COLO668 (cell line): ENCODE data around the gene SDC1.

Experiments
- DNase-seq: peaks from one replicate; lab custom pipeline; 2025; ENCODE audit not compliant: unreplicated experiment; lab: John Stamatoyannopoulos, UW

Gene SDC1

GRCh38 chr2:20215183-20216040, 9.5 kb downstream of the SDC1 start:
- DNase-seq = no peak

GRCh38 chr2:20214566-20215182, 10.3 kb downstream of the SDC1 start:
- DNase-seq = no peak

GRCh38 chr2:20213651-20214565, 11.0 kb downstream of the SDC1 start:
- peak; percentile 83 for DNase-seq

GRCh38 chr2:20212871-20213503, 11.9 kb downstream of the SDC1 start:
- peak; percentile 39 for DNase-seq

- DNase-seq = peak; percentile 62
Observed at GRCh38 chr2:20212459-20212870, 12.5 kb downstream of the SDC1 start.

- DNase-seq = no peak
Observed at GRCh38 chr2:20211860-20212458, 13.0 kb downstream of the SDC1 start.

- DNase-seq = no peak
Observed at GRCh38 chr2:20211420-20211819, 13.5 kb downstream of the SDC1 start.

GRCh38 chr2:20210462-20210861, 14.5 kb downstream of the SDC1 start:
- no peak for DNase-seq

- no peak for DNase-seq
Observed at GRCh38 chr2:20209373-20210109, 15.4 kb downstream of the SDC1 start.

GRCh38 chr2:20208476-20208859, 16.5 kb downstream of the SDC1 start:
- no peak for DNase-seq

- DNase-seq = no peak
Observed at GRCh38 chr2:20207051-20207450, 17.9 kb downstream of the SDC1 start.

- DNase-seq = no peak
Observed at GRCh38 chr2:20205915-20206524, 18.9 kb downstream of the SDC1 start.

- no peak for DNase-seq
Observed at GRCh38 chr2:20205069-20205468, 19.9 kb downstream of the SDC1 start.

- no peak for DNase-seq
Observed at GRCh38 chr2:20203521-20204225, 21.3 kb downstream of the SDC1 start.

- no peak for DNase-seq
Observed at GRCh38 chr2:20203072-20203471, 21.9 kb downstream of the SDC1 start.

- DNase-seq = no peak
Observed at GRCh38 chr2:20201671-20202070, 23.3 kb downstream of the SDC1 start.

GRCh38 chr2:20200697-20201555, 24.0 kb downstream of the SDC1 start:
- DNase-seq = no peak
